ENCODE measurements around the gene SP140. TPM values are rescaled to one million over a fixed set of nuclear protein-coding genes. Genes with fewer than 3 reads are reported as not detected.
"Not testable (repeated sequence)": the region's sequence is repeated elsewhere in the genome, so short reads cannot be mapped to it uniquely, and the experiment has no call there.

SP140 gene
- polyA plus RNA-seq, 1 donor: 0.62 TPM

DNA sequence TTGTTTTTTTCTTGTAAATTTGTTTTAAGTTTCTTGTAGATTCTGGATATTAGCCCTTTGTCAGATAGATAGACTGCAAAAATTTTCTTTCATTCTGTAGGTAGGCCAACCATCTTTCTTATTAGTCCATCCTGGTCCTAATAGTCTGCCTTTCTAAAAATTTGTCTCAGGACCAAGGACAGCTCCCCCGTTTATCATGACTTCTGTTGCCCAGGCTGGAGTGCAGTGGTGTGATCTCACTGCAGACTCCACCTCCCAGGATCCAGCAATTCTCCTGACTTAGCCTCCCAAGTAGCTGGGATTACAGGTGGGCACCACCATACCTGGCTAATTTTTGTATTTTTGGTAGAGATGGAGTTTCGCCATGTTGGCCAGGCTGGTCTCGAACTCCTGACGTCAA is 63.8 kb downstream of the SP140 start:
- not testable (repeated sequence) for DNase-seq (ENCODE audit: low read depth)

DNA sequence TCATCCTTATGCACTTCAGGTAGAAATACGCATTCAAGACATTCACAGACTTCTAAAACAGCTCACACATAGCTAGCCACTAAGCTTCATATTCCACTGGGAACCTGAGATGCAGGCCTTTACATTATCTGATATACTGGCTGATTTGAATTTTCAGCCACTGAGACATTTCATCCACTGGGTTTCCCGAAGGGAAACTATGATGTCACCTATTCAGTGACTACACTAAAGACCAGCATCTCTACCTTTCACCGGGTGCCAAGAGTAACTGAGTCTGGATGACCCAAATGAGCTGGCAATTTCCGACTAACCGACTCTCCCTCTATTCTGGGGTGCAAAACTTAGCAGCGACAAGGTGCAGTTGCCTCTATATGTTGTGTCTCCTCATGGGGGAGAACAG is 69.7 kb downstream of the SP140 start:
- DNase-seq (ENCODE audit: low read depth): no peak

DNA sequence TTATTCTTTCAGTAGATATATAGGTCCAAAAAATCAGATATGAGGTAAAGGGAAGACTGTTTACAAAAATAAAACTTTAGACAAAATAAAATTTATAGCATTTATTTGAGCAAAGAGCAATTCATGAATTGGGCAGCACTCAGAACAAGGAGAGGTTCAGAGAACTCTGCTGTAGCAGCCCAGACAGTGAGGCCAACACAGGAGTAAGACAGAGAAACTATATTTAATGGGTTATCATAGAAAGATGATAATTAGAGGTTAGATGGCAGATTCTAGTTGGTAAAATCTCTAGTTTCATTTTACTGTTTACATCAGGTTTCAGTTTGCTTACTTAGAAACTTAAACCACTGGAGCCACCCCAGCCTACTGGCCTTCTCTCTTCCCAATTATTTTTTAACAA is 71.4 kb downstream of the SP140 start:
- DNase-seq (ENCODE audit: low read depth): no peak

DNA sequence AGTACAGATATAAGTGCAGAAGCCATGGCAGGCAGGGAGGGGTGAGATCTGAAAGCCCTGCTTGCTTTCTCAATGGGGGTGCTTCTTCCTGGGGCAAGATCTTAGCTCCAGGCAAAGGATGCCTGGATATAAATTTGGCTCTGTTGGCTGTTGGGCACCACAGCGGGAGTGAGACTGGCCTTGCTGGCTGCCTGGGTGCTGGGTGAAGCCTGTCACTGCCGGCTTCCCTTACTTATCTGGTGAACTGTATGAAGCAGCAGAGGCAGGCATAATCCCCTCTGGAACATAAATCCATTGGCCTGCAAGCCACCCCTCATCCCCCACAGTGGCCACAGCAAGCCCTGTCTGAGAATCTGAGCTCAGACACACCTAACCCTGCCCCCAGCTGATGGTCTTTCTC is 74.1 kb downstream of the SP140 start:
- DNase-seq (ENCODE audit: low read depth): no peak

DNA sequence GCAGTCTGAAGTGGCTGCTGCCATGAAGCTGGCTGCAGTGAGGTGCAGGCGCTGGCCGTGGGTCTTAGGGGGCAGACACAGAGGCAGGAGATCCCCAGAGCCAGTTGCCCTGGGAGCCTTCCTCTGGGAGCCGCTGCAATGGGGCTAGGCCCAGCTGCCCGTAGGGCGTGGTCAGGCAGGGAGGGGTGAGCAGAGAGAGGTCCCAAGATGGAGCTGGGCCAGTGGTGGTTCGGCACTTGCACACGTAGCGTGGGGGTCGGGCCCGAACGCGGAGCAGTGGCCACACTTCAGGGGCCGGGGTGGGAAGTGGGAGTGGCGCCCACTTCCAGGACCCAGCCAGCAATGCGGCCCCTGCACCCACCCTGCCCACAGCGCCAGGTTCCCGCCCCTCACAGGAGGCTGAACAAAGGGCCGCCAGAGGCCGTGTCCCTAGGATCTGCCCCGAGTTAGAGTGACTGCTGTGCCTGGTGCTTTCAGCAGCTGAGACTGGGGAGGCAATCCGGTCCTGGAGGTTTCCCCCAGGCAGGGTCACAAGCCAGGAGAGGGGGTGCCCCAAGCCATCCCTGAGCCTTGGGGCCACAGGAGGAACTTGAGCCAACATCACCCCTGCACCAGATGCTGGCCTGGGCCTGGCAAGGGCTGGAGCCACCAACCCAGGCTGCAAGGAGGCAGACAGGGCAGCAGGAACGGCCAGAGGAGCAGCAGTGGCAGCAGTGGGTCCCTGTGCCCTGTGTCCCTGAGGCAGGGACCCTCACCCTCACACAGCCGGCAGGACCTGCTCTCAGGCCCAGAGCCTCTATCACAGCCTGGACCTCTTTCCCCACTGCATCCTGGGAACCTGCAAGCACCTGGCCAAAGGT is 80.1 kb downstream of the SP140 start:
- DNase-seq (ENCODE audit: low read depth): no peak

DNA sequence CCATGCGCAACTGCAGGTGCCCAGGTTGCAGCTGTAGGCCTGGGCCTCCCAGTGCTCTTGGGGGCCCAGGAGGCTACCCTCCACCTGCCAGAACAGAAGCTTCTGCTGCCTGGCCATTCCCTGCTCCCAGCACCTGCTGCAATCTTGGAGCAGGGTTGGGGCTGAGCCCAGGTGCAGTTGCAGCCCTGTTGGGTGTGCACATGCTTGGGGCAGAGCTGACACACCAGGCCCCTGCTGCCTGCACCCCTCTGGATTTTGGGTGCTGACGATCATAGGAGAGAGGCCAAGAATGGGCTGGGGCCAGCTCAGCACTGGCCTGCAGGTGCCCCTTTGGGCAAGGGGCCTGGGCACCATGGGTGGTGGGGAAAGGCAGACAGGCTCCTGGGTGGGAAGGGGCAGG is 80.9 kb downstream of the SP140 start:
- DNase-seq (ENCODE audit: low read depth): no peak

DNA sequence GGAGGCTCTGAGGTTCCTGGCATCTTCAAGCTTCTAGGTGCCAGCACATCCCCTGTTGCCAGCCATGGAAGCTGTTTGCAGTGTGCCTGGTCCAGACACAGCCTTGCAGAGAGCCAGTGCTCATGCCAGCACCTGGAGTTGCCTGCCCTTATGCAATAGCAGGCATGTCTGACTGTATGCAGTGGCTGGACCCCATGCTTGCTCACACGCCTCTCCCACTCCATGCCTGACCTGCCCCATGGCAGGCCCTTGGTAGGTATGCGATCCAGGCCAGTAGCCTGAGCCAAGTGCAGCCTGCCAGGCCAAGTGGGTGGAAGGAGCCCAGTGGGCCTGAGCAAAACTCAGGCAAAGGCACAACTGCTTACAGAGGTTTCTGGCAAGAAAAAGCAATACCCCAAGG is 81.9 kb downstream of the SP140 start:
- no peak for DNase-seq (ENCODE audit: low read depth)

DNA sequence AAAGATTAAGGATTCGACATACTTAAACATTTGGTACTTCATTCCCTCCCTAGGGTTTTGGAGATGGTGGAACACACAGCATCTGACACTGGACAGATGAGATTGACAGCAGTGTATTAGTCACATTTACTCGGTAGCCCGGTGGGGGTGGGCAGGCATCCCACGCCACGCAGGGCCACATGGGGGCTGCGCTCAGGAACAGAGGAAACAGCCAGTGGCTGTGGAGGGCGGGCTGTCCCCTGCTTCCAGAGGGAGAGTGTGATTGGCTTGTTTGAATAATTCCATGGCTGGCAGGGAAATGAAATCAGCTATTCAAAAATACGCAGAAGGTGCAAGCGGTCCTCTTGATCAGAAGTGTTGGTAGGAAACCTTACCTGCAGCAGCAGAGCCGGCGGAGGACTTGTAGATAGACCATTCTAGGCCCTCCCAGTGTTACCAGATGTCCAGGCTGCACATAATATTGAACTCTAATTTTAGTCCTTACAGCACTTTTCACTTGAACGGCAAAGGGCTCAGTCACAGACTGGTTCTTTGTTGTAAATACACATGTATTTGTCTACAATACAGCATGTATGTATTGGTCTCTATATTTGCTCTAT is 83.0 kb downstream of the SP140 start:
- no peak for DNase-seq (ENCODE audit: low read depth)

DNA sequence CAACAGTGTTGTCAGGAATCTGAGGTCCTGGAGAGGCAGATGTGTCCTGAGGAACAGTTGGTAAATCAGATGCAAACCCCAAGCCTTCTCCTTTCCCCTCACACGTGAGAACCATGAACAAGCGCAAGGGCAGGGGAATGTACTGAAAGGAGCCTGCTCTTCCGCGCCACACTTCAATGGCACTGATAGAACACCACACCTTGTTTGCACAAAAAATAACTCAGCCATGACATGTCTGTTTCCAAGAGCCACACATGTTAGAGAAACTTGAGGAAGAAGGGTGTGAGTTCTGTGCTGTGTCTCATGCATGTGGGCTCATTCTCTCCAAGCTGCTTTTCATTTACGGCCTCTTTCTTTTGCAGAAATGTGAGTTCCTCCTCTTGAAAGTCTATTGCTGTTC is 85.3 kb downstream of the SP140 start:
- not testable (repeated sequence) for DNase-seq (ENCODE audit: low read depth)

DNA sequence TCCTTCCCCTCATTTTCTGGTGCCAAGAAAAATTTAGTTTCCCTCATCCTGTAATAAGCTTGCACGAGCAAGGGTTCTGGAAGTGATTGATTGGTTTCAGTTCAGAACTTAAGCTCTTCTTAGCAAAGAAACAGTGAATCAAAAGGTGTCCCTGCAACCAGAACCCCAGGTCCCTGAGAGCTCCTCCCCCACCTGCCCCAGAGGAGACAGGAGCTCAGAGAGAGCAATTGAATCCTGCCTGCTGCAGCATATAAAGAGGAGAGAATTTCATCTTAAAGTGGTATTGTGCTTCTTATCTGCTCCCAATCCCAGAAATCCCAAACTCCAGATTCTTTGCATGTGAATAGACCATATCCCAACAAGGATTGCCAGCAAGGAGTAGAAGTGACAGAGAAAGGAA is 86.1 kb downstream of the SP140 start:
- DNase-seq (ENCODE audit: low read depth): not testable (repeated sequence)

DNA sequence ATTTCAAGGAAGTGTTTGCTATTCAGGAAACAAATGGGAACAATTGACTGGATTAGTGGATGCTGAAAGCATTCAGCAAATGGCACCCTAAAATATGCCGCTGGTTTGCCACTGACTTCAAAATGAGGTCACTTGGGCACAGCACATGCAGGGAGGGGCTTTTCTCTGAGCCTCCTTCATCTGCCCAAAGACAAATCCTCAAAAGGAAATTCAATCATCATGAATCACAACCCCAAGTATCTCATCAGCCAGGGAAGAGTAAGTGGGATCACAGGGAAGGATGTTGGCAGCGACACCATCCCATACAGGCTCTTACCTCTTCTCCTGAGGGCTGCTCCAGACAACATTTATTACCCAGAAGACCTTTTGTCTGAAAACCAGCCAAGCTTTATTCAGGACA is 87.1 kb downstream of the SP140 start:
- no peak for DNase-seq (ENCODE audit: low read depth)

DNA sequence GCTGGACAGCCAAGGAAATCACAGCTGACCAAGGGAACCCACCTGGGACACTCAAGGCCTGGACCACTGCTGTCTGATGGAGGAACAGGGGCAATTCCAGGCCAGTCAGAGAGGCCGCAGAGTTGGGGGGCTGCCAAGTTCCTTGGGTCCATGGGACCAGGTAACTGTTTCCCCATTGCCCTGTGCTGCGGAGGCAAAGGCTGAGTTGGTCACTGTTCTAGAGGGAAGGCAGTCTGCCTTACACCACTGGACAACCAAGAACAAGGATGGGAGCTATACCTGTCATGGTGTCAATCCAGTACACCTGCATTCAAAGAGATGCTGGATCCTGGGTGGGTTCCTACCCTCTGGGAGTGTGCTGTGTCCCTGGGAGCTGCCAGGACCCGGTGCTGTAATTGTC is 91.8 kb downstream of the SP140 start:
- no peak for DNase-seq (ENCODE audit: low read depth)

DNA sequence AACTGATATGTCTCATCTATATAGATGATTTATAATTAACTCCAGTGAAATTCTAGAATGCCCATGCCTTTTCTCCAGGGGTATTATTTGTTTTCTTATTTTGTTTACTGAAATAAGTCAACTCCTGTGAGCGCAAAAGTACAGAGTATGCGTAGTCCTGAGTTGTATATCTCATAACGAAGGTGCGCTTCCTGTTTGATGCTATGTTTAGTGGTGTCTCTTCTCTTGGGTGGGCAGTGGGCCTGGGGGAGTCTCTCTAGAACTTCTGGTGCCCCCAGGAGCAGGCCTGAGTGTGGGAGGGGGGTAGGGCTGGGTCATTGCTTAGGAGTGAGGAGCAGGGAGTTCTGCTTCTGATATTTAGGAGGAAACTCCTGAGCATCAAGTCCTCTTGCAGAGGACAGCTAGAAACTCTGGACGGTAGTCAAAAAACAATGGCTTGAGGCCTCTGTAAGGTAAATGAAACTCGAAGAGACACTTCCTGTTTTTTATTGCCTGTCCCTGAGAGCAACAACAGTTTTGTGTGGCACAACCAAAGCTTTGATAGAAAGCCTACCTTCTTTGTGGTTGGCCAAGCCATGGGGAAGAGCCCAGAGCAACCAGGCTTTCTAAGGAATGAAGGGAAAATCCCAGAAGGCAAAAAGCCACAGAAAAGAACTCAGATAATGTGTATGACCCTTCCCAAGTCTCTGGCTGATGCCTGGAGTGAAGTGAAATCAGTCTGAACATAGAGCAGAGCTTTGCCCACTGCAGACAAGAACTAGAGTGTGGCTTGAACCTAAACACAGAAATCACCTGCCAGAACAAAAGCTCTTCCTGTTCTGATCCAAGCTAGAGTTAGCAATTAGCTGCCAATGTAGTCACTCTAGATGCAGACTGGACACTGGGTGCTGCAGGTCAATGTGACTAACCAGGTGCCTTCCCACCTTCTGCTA is 92.9 kb downstream of the SP140 start:
- DNase-seq (ENCODE audit: low read depth): no peak

DNA sequence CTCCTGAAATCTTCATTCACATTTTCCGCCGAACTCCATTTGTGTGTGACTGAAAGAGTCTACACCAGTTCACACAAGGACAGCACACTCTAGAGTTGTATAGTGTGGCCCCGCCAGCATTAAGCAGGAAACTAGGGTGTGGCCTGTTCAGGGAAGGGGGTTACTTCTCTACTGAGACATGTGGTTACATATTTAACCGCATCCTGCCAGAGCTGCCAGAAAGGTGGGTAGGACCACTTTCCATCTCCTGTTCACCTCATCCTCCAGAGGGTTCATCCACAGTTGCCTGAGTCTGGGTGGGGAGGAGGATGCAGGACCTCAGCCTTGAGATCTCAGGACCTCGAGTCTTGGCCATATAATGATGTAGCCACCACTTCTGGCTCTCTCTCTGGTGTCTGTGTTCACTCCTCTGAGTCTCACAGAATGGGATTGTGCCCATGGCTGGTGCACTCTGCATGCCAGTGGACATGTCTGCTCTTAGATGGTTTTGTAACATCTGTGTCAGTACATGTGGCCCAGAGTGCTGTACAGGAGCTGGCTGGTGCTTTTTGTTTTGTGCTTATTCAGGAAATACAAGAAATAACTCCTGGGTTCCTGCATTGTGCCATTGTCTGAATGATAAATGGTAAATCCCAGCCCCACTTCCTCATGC is 93.8 kb downstream of the SP140 start:
- no peak for DNase-seq (ENCODE audit: low read depth)

DNA sequence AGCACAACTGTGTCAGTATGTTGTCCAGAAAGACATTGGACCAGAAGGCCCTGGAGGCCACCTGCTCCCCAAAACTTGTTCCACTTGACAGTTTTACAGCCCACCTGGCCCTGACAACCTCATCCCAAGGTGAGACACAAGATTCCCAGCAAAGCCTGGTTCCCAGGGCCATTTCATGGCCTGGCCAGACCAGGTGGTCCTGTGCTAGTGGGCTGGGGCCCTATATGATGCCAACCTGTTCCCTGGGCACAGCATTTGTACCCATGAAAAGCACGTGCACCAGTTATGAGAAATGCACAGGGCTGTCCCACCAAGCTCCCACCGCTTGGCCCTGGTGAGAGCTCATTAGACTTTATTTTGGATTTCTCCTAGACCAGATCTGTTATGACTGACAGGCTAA is 95.5 kb downstream of the SP140 start:
- DNase-seq (ENCODE audit: low read depth): no peak

DNA sequence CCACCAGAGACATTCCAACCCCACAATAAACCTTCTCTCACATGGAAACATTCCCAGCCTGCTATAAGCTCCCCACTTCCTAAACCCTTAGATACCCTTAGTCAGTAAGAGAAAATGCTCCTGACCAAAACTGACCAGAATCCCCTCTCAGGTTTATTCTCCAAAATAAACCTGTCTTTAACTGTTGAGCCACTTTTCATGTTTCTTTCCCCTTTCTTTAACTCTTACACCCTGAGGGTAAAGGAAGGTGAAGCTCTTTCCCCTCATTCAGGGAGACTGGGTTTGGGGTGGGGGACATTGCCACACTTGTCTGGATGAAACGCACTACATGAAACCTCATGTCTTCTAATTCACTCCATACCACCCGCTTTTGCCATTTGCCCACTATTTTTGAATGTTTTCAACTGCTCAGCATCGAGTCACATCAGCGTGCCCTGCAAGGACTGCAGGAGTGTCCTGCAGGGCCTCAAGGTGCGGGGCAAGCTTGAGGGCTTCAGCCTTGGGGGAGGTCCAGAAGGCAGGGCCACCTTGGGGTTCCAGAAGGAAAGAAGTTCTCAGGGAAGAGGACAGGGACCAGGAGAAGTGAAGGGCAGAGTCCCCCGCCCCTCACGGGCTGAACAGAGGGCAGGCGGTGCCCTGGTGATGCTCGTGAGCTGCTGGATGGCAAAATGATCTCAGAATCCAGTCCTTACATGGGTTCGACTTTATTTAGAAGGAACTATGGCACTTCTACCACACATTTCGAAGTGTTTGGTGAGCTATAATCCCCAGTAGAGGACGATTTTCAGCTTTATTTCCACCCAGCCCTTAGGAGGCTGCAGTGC is 97.2 kb downstream of the SP140 start:
- no peak for DNase-seq (ENCODE audit: low read depth)

DNA sequence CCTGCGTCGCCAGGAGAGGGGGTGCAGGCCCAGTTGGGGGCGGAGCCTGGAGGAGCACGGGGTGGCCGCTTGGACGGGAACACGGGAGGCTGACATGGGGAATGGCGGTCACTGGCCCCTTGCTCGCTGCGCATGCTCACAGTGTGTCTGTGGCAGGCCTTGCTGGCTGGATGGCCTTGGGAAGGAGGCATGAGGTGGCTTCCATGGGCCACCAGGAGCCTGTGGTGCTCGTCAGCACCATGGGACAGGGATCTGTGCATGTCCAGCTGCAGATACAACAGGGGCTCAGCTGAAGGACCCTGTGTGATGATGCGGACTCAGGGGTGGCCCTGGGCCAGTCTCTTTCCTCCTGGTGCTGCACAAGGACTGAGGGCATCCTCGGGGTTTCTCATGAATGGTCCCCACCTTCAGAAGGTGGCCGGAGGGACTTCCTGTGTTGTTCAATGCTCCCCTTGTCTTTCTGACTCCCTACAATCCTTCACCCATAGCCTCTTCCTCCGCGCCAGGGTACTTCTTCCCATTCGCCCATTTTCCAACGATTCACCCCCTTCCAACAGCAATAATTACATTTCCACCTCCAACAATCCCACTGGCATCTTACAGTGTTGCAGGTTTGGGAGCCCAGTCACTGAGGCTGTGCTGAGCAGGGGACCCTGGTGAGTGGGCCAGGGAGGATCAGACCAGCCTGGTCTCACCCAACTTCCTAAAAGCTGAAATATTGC is 98.0 kb downstream of the SP140 start:
- no peak for DNase-seq (ENCODE audit: low read depth)

DNA sequence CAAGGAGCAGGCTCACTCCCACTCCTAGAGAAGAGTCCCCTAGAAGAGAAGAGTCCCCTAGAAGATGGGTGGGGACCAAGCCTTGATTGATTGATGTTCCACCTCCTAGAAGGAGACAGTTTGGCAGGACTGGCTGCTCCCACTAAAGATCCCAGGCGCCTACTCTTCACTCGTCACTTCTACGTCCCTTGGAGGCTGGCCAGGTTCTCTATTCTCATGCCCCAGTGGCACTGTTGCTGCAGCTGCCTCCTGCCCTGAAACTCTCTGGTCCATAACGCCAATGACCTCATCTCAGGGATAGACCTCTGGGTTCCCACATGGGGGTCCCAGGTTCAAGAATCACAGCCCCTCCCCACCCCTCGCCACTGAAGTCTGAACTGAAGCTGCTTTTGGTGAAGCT is 99.0 kb downstream of the SP140 start:
- no peak for DNase-seq (ENCODE audit: low read depth)

DNA sequence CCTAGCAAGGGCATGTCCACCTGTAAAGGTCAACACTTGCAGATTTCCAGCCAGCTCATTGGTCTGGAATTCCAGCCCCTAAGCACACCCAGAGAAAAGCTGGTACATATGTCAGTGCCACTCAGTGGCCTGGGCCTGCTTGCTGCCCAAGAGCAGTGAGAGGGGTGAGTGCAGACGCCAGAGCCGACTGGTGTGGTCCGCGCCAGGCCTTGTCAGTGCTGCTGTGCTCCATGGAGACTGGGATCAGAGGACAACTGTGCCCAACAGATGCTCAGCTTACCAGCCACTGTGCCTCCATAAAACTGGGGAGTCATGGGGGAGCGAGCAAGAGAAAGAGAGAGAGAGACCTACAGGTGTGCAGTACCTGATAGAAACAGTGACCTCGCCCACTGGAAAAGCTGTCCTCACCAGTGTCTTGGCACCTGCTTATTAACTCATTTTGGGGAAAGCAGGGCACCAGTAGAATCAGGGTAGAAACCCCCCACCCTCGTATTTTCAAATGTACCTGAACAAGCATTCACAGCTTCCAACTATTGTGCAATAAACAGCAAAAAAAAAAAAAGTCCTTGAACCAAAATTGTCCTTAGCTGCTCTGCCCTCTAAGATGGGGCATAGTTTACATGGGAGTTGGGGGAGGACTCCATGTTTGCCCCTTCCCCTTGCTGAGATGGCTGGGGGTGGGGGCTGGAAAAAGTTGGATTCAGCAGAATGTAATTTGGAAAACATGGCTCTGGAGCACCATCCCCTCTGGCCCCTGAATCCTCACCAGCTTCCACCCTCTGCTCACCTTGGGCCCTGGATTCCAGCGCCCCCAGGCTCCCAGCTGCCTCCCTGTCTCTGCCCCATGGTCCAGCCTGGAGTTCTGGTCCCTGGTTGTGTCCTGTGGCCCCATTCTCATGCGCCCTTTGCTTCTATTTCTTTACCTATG is 100.0 kb downstream of the SP140 start:
- DNase-seq (ENCODE audit: low read depth): no peak

Measured in forelimb muscle (tissue), 1 donor.